RWPE2 (cell line): Measurements from ENCODE around the gene MICAL2.

ENCODE experiments used
- ATAC-seq: fragments of 200-7000 bp; cut with Tn5 transposase; 3 replicates; pipeline ENCODE4 v1.9.1; 2021; ENCODE audit warnings: low read depth
- DNase-seq: peaks from one replicate; pipeline ENCODE4 v3.0.0-alpha.2; 2020; ENCODE audit warnings: low spot score
- H3K27ac ChIP-seq: fragments of 450-650 bp; 2 replicates; pipeline ENCODE4 v1.5.1; 2017; ENCODE audit warnings: mild to moderate bottlenecking; ENCODE audit not compliant: poor library complexity, severe bottlenecking
- H3K27me3 ChIP-seq: fragments of 250-450 bp; sonication (Bioruptor Pico); 2 replicates; pipeline ENCODE4 v1.5.1; 2021; ENCODE audit warnings: mild to moderate bottlenecking, moderate library complexity; ENCODE audit not compliant: insufficient read depth, poor library complexity, severe bottlenecking
- H3K36me3 ChIP-seq: fragments of 250-450 bp; sonication (Bioruptor Pico); 2 replicates; pipeline ENCODE4 v1.5.1; 2020; ENCODE audit warnings: low read depth, mild to moderate bottlenecking, moderate library complexity
- H3K4me1 ChIP-seq: fragments of 250-450 bp; sonication (Bioruptor Pico); 2 replicates; pipeline ENCODE4 v1.5.1; 2021; ENCODE audit warnings: mild to moderate bottlenecking, moderate library complexity; ENCODE audit not compliant: insufficient read depth, poor library complexity, severe bottlenecking
- H3K4me3 ChIP-seq: fragments of 250-450 bp; sonication (Bioruptor Pico); 2 replicates; pipeline ENCODE4 v1.5.1; 2021; ENCODE audit warnings: mild to moderate bottlenecking, moderate library complexity; ENCODE audit not compliant: severe bottlenecking
- H3K9me3 ChIP-seq: fragments of 250-450 bp; sonication (Bioruptor Pico); 2 replicates; pipeline ENCODE4 v1.5.1; 2021; ENCODE audit warnings: mild to moderate bottlenecking, moderate library complexity; ENCODE audit not compliant: severe bottlenecking
- TF ChIP-seq, protein P1 (sequence below): fragments of 450-650 bp; IDR thresholded peaks from one replicate; pipeline ENCODE4 v1.5.1; 2017; ENCODE audit warnings: mild to moderate bottlenecking, moderate library complexity; ENCODE audit not compliant: poor library complexity, severe bottlenecking

MICAL2 gene

DNA sequence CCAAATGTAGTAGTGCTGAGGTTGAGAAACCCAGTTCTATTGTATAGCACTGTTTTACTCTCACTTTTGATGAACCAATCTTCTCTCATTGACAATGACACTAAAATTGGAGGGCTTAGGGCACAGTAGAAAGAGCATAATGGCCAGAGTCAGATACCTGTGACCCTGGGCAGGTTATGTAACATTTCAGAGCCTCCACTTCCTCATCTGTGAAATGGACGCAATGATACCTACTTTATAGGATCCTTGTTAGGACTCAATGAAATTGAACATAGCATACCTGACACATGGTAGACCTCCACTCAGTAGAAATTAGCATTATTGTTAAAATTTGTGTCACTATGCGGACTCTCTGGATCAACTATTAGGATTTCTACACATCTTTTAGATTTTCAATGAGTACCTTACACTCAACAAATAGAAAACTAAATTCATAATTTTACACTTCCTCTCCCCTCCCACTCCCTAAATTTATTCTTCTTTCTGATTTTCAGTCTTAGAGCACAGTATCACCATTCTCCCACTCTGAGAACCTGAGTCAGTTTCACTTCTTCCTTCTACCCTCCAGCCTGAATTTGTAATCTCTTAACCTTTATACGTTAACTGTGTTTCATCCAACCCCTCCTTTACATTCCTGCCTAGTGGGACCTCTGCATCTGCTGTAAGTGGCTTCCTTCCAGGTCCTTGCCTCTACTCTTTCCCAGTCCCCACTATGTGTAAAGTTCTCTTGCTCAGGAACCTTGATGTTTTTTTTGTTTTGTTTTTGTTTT lies 78.3 kb downstream of the MICAL2 start:
- DNase-seq = no peak
- no peak overlapping the region for H3K4me3 ChIP-seq
- TF ChIP-seq, protein P1, sequence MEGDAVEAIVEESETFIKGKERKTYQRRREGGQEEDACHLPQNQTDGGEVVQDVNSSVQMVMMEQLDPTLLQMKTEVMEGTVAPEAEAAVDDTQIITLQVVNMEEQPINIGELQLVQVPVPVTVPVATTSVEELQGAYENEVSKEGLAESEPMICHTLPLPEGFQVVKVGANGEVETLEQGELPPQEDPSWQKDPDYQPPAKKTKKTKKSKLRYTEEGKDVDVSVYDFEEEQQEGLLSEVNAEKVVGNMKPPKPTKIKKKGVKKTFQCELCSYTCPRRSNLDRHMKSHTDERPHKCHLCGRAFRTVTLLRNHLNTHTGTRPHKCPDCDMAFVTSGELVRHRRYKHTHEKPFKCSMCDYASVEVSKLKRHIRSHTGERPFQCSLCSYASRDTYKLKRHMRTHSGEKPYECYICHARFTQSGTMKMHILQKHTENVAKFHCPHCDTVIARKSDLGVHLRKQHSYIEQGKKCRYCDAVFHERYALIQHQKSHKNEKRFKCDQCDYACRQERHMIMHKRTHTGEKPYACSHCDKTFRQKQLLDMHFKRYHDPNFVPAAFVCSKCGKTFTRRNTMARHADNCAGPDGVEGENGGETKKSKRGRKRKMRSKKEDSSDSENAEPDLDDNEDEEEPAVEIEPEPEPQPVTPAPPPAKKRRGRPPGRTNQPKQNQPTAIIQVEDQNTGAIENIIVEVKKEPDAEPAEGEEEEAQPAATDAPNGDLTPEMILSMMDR = no peak
- ATAC-seq = peak; percentile 6
- H3K27me3 ChIP-seq = no peaks in the 10 kb centered on the region
- H3K27ac ChIP-seq = peak overlapping the region; percentile 99
- peaks cover 55% of the 10 kb centered on the region for H3K36me3 ChIP-seq
- H3K9me3 ChIP-seq = no peaks in the 10 kb centered on the region
- peaks cover 34% of the 10 kb centered on the region for H3K4me1 ChIP-seq

DNA sequence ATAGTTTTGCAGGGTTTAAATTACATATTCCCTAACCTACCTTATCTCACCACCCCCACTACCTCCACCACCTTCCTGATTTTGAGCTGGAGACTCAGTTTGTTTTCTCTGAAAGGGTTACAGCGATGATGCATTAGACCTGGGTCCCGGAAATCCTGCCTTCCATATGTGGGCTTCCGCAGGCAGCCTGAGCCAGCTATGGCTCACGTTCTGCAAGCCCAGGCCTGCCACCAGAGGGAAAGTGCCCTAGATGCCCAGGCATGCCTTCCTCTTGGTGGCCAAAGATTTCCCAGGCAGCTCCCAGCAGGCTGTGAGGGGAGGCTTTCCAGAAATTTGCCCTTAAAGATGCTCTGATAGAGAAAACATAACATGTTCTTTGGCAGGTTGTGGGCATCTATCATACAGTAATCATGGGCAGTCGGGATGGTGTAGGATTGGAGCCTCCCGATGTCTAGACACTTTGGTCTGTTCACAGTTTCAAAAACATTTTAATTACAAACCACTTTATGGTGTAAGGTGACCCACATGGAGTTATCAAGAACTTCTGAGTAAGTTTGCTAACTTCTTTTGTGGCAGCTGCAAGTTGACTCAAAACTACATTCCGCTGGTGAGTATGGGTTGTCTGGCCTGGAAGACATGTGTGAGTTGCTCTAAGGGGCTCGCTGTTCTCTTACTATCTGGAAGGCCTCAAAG lies 79.3 kb downstream of the MICAL2 start:
- Histone ChIP-seq H3K4me1 (peaks cover 27% of the 10 kb centered on the region), H3K27me3 (no peaks in the 10 kb centered on the region), H3K9me3 (no peaks in the 10 kb centered on the region), H3K27ac (peak overlapping the region; percentile 99), H3K4me3 (no peak overlapping the region), H3K36me3 (peaks cover 47% of the 10 kb centered on the region)
- DNase-seq (peak; percentile 95), ATAC-seq (peak; percentile 95)
- TF ChIP-seq, protein P1 = peak; percentile 26

DNA sequence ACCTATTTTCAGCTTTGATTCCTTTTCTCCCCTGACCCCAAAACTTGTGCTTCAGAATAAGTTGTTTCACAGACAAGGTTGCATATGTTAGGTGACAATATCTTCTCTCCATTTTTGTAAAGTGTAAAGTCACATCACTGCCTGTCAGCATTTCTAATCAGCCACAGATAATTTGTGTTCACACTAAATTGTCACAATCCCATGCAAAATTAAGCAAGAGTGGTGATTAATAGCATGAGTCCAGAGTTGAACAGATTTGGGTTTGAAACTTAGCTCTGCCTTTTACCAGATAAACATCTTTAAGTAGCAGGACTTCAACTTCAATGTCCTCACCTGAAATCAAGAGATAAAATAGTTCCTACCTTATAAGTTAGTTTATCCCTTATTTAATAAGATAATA lies 80.1 kb downstream of the MICAL2 start:
- DNase-seq (no peak), ATAC-seq (no peak)
- TF ChIP-seq, protein P1 = no peak
- no peaks in the 10 kb centered on the region for H3K9me3 ChIP-seq
- peak overlapping the region; percentile 99 for H3K27ac ChIP-seq
- peaks cover 27% of the 10 kb centered on the region for H3K4me1 ChIP-seq
- H3K4me3 ChIP-seq = no peak overlapping the region
- H3K27me3 ChIP-seq = no peaks in the 10 kb centered on the region
- H3K36me3 ChIP-seq = peaks cover 47% of the 10 kb centered on the region

DNA sequence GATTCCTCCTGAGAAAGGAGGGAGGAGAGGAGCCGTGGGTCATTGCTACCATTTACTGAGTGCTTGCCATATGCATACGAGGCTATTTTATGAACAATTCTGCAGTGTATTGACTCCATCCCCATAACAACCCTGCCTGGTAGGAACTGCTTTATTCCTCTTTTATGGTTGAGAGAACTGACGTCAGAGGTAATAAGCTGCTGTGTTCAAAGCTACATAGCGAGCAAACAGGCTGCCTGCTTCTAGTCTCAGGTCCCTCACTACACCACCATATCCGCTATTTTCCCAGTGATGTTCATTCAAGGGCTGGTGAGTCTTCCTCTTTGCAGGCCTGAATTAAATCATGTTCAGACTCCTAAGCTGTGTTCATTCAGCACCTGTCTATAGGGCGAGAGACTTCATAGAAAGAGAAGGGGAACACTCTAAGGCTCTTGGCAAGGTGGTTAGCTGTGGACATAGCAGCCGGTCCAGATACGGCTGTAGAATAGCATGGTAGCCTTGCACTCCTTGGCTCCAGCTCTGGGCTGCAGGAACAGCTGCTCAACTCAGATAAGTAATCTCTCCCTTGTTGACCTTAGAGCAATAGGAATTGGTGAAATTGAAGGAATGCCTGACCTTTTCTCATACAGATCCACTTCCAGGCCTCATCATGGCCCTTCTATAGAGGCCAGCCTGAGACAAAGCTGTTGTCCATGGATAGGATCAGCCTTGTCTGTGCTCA lies 82.6 kb downstream of the MICAL2 start:
- peaks cover 63% of the 10 kb centered on the region for H3K36me3 ChIP-seq
- H3K27me3 ChIP-seq = no peaks in the 10 kb centered on the region
- DNase-seq = no peak
- H3K4me1 ChIP-seq = peaks cover 27% of the 10 kb centered on the region
- TF ChIP-seq, protein P1 = no peak
- no peaks in the 10 kb centered on the region for H3K9me3 ChIP-seq
- ATAC-seq = no peak
- no peak overlapping the region for H3K4me3 ChIP-seq
- H3K27ac ChIP-seq = peak overlapping the region; percentile 99
